ENCODE results near the gene TNIK. TPM values are rescaled to one million over a fixed set of nuclear protein-coding genes. Genes with fewer than 3 reads are reported as not detected.

Gene TNIK
- total RNA-seq, 1 donor from 2014 or later: 38.1 TPM

DNA sequence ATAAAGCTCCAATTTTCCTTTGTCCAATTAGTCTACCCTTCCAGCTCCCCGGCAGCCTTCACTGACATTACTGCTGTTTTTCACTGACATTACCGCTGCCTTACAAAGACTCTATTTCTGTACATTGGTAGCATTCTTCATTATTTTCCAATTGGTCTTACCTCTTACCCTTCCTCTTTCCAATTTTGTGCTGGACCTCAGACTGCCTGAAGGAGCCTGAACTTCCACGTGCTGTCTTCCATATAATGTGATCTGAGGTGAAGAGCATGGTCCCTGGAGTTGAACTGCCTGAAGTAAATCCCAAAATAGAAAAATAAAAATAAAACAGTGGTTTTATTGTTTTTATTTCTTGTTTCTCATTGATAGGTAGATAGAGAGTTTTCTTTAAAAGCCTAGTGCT, 9.2 kb upstream of the TNIK start:
- no peaks in the 10 kb centered on the region for H3K9me3 Mint-ChIP-seq
- H3K27ac Mint-ChIP-seq: no peak overlapping the region
- H3K27me3 Mint-ChIP-seq: peaks cover 5% of the 10 kb centered on the region

DNA sequence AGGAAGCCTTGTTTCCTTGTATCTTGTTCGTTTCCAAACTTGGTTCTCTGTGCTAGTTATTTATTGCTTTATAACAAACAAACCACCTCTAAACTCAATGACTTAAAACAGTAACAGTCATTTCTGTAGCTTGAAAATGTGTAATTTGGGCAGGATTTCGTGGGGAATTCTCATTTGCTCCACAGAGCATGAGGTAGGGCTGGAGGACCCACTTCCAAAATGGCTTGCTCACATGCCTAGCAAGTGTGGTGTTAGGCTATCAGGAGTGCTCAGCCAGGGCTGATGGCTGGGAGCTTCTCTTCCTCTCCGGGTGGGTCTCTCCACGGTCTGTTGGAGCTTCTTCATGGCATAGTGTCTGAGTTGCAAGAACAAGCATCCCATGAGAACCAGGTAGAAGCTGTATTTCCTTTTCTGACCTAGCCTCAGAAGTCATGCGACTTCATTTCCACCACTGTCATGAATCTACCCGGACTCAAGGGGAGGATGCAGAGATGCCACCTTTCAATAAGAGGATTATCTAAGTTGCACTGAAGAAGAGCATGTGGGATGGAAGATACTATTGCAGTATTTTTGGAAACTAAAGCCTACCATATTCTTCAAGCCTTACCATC, 8.2 kb upstream of the TNIK start:
- no peak for DNase-seq (ENCODE audit: extremely low spot score, unreplicated experiment)
- H3K4me1 Mint-ChIP-seq (ENCODE audit: unreplicated experiment): peaks cover 7% of the 10 kb centered on the region
- TF ChIP-seq, protein P1, sequence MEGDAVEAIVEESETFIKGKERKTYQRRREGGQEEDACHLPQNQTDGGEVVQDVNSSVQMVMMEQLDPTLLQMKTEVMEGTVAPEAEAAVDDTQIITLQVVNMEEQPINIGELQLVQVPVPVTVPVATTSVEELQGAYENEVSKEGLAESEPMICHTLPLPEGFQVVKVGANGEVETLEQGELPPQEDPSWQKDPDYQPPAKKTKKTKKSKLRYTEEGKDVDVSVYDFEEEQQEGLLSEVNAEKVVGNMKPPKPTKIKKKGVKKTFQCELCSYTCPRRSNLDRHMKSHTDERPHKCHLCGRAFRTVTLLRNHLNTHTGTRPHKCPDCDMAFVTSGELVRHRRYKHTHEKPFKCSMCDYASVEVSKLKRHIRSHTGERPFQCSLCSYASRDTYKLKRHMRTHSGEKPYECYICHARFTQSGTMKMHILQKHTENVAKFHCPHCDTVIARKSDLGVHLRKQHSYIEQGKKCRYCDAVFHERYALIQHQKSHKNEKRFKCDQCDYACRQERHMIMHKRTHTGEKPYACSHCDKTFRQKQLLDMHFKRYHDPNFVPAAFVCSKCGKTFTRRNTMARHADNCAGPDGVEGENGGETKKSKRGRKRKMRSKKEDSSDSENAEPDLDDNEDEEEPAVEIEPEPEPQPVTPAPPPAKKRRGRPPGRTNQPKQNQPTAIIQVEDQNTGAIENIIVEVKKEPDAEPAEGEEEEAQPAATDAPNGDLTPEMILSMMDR (conservative IDR thresholded peaks at IDR 0.05): no peak

More for the DNA sequence above, 9.2 kb upstream of the TNIK start:
- no peak for DNase-seq (ENCODE audit: extremely low spot score, unreplicated experiment)
- Mint-ChIP-seq H3K4me1 (ENCODE audit: unreplicated experiment) (peaks cover 7% of the 10 kb centered on the region), H3K4me3 (no peak overlapping the region), H3K36me3 (no peaks in the 10 kb centered on the region)
- TF ChIP-seq, protein P1 (conservative IDR thresholded peaks at IDR 0.05): no peak

DNA sequence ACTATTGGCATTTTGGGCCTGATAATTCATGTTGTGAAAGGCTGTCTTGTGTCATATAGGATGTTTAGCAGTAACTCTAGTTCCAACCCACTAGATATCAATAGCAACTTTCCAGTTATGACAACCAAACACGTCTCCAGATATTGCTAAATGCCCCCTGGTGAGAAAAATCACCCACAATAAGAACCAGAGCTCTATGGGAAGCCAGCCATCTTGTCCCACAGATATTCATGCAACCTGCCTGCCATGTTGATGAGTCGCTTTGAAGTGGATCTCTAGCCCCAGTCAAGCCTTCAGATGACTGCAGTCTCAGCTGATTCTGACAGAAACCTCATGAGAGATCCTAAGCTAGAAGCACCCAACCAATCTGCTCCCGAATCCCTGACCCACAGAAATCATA, 5.6 kb upstream of the TNIK start:
- H3K4me1 Mint-ChIP-seq (ENCODE audit: unreplicated experiment): peaks cover 7% of the 10 kb centered on the region
- peaks cover 26% of the 10 kb centered on the region for H3K27me3 Mint-ChIP-seq
- TF ChIP-seq, protein P1 (conservative IDR thresholded peaks at IDR 0.05): no peak

More for the DNA sequence above, 8.2 kb upstream of the TNIK start:
- Mint-ChIP-seq H3K27me3 (peaks cover 7% of the 10 kb centered on the region), H3K9me3 (no peaks in the 10 kb centered on the region), H3K4me3 (no peak overlapping the region), H3K27ac (no peak overlapping the region), H3K36me3 (no peaks in the 10 kb centered on the region)

DNA sequence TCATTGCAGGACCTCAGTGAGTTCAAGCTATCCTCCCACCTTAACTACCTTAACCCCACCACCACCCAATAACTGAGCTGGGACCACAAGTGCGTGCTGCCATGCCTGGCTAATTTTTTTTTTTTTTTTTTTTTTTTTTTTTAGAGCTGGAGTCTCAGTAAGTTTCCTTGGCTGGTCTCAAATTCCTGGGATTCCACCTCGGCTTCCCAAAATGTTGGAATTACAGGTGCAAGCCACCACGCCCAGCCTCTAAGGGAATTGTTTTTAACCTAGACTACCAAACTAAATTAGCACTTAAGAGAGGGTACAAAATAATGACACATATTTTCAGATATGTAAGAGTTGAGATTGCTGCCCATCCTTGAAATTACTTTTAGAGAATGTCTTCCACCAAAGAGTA, 4.3 kb upstream of the TNIK start:
- DNase-seq (ENCODE audit: extremely low spot score, unreplicated experiment): no peak
- Mint-ChIP-seq H3K4me1 (ENCODE audit: unreplicated experiment) (peaks cover 5% of the 10 kb centered on the region), H3K4me3 (no peak overlapping the region), H3K27ac (no peak overlapping the region), H3K27me3 (peaks cover 33% of the 10 kb centered on the region), H3K9me3 (no peaks in the 10 kb centered on the region), H3K36me3 (no peaks in the 10 kb centered on the region)
- TF ChIP-seq, protein P1 (conservative IDR thresholded peaks at IDR 0.05): no peak

More for the DNA sequence above, 5.6 kb upstream of the TNIK start:
- no peak for DNase-seq (ENCODE audit: extremely low spot score, unreplicated experiment)
- Mint-ChIP-seq H3K9me3 (no peaks in the 10 kb centered on the region), H3K27ac (no peak overlapping the region), H3K4me3 (no peak overlapping the region), H3K36me3 (no peaks in the 10 kb centered on the region)

DNA sequence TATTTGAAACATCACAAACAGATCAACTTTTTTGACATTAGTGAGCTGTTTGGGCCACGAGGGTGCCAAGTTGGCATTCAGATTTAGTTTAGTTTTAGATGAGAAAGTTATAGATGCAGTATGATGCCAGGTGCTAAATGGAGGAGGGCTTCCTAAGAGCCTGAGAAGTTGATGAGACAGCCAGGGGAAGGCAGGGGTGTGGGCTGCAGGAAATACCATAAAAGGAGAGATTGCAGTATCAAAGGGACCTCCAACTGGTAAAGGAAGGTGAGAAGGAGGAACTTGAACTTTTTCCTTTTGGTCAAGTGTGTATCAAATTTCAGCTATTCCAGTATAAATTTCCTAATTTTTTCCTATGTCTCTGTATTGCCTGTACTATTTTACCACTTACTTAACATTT, 2.0 kb upstream of the TNIK start:
- Mint-ChIP-seq H3K27me3 (peaks cover 56% of the 10 kb centered on the region), H3K4me1 (ENCODE audit: unreplicated experiment) (peaks cover 21% of the 10 kb centered on the region), H3K9me3 (no peaks in the 10 kb centered on the region), H3K36me3 (no peaks in the 10 kb centered on the region), H3K4me3 (peak overlapping the region; percentile 93), H3K27ac (no peak overlapping the region)
- DNase-seq (ENCODE audit: extremely low spot score, unreplicated experiment): no peak
- TF ChIP-seq, protein P1 (conservative IDR thresholded peaks at IDR 0.05): no peak
